Neural cell (in vitro differentiated cells): ENCODE results near the gene LIN37. TPM values are rescaled to one million over a fixed set of nuclear protein-coding genes. Genes with fewer than 3 reads are reported as not detected.

ENCODE experiments used
- H2AFZ ChIP-seq: fragments of 200-600, 300-800 bp; sonication (generic), shearing (Covaris generic); 2 replicates; pipeline ENCODE4 v1.6.0; 2014; ENCODE audit warnings: low read depth, mild to moderate bottlenecking, antibody characterized with exemption, low read length, moderate library complexity
- H3F3A ChIP-seq: fragments of 200-600 bp; shearing (Covaris generic); 2 replicates; pipeline ENCODE4 v1.6.1; 2016; ENCODE audit warnings: mild to moderate bottlenecking, moderate library complexity, mixed read lengths, antibody characterized with exemption, low read length; ENCODE audit not compliant: insufficient read depth, poor library complexity, severe bottlenecking
- H3K27ac ChIP-seq: fragments of 200-600, 300-800 bp; sonication (generic), shearing (Covaris generic); 2 replicates; pipeline ENCODE4 v1.5.1; 2014; ENCODE audit warnings: mild to moderate bottlenecking, low read length, moderate library complexity
- H3K27me3 ChIP-seq: fragments of 300-800, 200-600 bp; sonication (generic), shearing (Covaris generic); 2 replicates; pipeline ENCODE4 v1.6.0; 2014; ENCODE audit warnings: mild to moderate bottlenecking, low read depth, low read length, moderate library complexity; ENCODE audit not compliant: insufficient read depth
- H3K36me3 ChIP-seq: fragments of 300-800, 200-600 bp; sonication (generic), shearing (Covaris generic); 2 replicates; pipeline ENCODE4 v1.5.1; 2014; ENCODE audit warnings: mild to moderate bottlenecking, antibody characterized with exemption, low read length, moderate library complexity; ENCODE audit not compliant: insufficient read depth
- H3K4me2 ChIP-seq: fragments of 300-800, 200-600 bp; sonication (generic), shearing (Covaris generic); 2 replicates; pipeline ENCODE4 v1.6.0; 2014; ENCODE audit warnings: mild to moderate bottlenecking, low read length
- H3K4me3 ChIP-seq: fragments of 300-800, 200-600 bp; sonication (generic), shearing (Covaris generic); 2 replicates; pipeline ENCODE4 v1.5.1; 2014; ENCODE audit warnings: mild to moderate bottlenecking, low read length, moderate library complexity
- H3K79me2 ChIP-seq: fragments of 200-600 bp; shearing (Covaris generic); replicated peaks from 2 replicates; pipeline ENCODE4 v1.6.0; 2014; ENCODE audit warnings: mild to moderate bottlenecking, low read length, moderate library complexity; ENCODE audit not compliant: insufficient read depth
- H3K9ac ChIP-seq: fragments of 300-800, 200-600 bp; sonication (generic), shearing (Covaris generic); 2 replicates; pipeline ENCODE4 v1.6.1; 2016; ENCODE audit warnings: mild to moderate bottlenecking, low read length, mixed read lengths
- H3K9me2 ChIP-seq: fragments of 200-600 bp; shearing (Covaris generic); 2 replicates; pipeline ENCODE4 v1.6.1; 2016; ENCODE audit warnings: mild to moderate bottlenecking, low read length, mixed read lengths; ENCODE audit not compliant: insufficient read depth
- H3K9me3 ChIP-seq: fragments of 200-600, 300-800 bp; sonication (generic), shearing (Covaris generic); 2 replicates; pipeline ENCODE4 v1.6.1; 2016; ENCODE audit warnings: mild to moderate bottlenecking, mixed run types, low read length, moderate library complexity, mixed read lengths
- H4K20me1 ChIP-seq: fragments of 200-600 bp; shearing (Covaris generic); 2 replicates; pipeline ENCODE4 v1.6.1; 2016; ENCODE audit warnings: mild to moderate bottlenecking, mixed run types; ENCODE audit not compliant: insufficient read depth
- EP300 ChIP-seq: fragments of 450-650 bp; conservative IDR thresholded peaks from 2 replicates; pipeline ENCODE4 v1.6.1; 2014; ENCODE audit warnings: antibody characterized with exemption, mild to moderate bottlenecking, moderate library complexity; ENCODE audit not compliant: poor library complexity, severe bottlenecking
- EZH2 ChIP-seq: fragments of 200-600, 300-800 bp; shearing (Covaris generic), sonication (generic); IDR thresholded peaks from 2 replicates; pipeline ENCODE4 v1.6.1; 2014; ENCODE audit warnings: antibody characterized with exemption, low read length, borderline replicate concordance, mild to moderate bottlenecking; ENCODE audit not compliant: insufficient read depth, poor library complexity, severe bottlenecking
- MXI1 ChIP-seq: fragments of 450-650 bp; conservative IDR thresholded peaks from 2 replicates; pipeline ENCODE4 v1.6.1; 2014; ENCODE audit warnings: antibody characterized with exemption, mild to moderate bottlenecking; ENCODE audit not compliant: poor library complexity, severe bottlenecking
- POLR2AphosphoS5 ChIP-seq: IDR thresholded peaks from 2 replicates; pipeline ENCODE4 v1.6.1; 2012
- RAD21 ChIP-seq: fragments of 450-650 bp; conservative IDR thresholded peaks from 2 replicates; pipeline ENCODE4 v1.6.1; 2014; ENCODE audit warnings: antibody characterized with exemption, mild to moderate bottlenecking, moderate library complexity
- SMC3 ChIP-seq: fragments of 450-650 bp; conservative IDR thresholded peaks from 2 replicates; pipeline ENCODE4 v1.6.1; 2014; ENCODE audit warnings: antibody characterized with exemption, mild to moderate bottlenecking, moderate library complexity; ENCODE audit not compliant: poor library complexity
- TAF1 ChIP-seq: IDR thresholded peaks from 2 replicates; pipeline ENCODE4 v1.6.1; 2012; ENCODE audit warnings: low read depth
- polyA plus RNA-seq: library from polyadenylated mRNA; depleted of rRNA; stranded (reverse); fragments of >200 nt; gene quantifications from 2 replicates; pipeline ENCODE4 v1.2.3, GENCODE V29; 2014
- TF ChIP-seq, protein P1 (sequence below): fragments of 450-650 bp; IDR thresholded peaks from 2 replicates; pipeline ENCODE4 v1.5.1; 2014; ENCODE audit warnings: antibody characterized with exemption, mild to moderate bottlenecking, moderate library complexity; ENCODE audit not compliant: poor library complexity, severe bottlenecking
- TF ChIP-seq, protein P2 (sequence below): IDR thresholded peaks from 2 replicates; pipeline ENCODE4 v1.6.1; 2012; ENCODE audit warnings: borderline replicate concordance

LIN37 gene
- polyA plus RNA-seq, 1 donor from 2014 or later, result 25.7 TPM

DNA sequence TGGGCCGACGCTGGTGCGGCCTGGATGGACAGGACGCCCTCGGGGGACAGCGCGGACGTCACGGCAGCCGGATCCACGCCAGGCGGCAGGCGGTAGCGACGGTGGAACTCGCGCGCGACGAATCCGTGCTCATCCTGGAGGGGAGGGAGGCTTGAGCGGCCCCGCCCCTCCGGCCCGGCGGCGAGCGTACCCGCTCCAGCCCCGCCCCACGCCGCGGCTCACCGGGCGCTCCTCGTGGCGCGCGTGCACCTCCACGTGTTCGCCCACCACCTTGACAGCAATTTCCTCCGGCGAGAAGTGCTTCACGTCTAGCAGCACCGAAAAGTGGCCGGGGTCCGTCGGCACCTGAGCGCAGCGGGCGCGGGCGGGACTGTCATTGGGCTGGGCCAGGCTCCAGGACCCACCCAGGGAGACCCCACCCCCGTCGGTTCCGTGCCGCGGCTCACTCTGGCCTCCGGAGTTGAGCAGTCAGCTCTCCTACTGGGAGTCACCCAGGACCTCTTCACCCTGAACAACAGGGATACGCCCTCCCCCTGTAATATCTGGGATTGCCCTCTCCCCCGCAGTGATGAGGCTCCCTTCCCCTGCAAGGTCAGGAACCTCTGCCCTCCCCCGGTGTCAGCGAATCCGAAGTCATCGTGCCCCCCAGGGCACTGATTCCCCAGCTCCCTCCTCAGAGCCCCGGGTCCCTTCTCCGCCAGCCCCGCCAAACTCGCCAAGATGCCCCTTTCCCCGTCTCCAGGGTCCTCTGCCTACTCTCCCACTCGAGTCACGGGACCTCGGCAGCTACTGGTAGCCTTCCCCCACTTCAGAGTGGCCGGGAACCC is 7.4 kb downstream of the LIN37 start:
- H4K20me1 ChIP-seq, result no peaks in the 10 kb centered on the region
- H3K9ac ChIP-seq, result no peak overlapping the region
- no peak overlapping the region for H2AFZ ChIP-seq
- no peak overlapping the region for H3K27ac ChIP-seq
- no peaks in the 10 kb centered on the region for H3K27me3 ChIP-seq
- no peaks in the 10 kb centered on the region for H3K9me3 ChIP-seq
- no peak overlapping the region for H3K4me3 ChIP-seq
- TF ChIP-seq TAF1 (no peak), EZH2 (no peak), EP300 (no peak), MXI1 (no peak), POLR2AphosphoS5 (no peak), RAD21 (no peak), SMC3 (no peak)
- TF ChIP-seq, protein P1, sequence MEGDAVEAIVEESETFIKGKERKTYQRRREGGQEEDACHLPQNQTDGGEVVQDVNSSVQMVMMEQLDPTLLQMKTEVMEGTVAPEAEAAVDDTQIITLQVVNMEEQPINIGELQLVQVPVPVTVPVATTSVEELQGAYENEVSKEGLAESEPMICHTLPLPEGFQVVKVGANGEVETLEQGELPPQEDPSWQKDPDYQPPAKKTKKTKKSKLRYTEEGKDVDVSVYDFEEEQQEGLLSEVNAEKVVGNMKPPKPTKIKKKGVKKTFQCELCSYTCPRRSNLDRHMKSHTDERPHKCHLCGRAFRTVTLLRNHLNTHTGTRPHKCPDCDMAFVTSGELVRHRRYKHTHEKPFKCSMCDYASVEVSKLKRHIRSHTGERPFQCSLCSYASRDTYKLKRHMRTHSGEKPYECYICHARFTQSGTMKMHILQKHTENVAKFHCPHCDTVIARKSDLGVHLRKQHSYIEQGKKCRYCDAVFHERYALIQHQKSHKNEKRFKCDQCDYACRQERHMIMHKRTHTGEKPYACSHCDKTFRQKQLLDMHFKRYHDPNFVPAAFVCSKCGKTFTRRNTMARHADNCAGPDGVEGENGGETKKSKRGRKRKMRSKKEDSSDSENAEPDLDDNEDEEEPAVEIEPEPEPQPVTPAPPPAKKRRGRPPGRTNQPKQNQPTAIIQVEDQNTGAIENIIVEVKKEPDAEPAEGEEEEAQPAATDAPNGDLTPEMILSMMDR, result no peak
- TF ChIP-seq, protein P2, sequence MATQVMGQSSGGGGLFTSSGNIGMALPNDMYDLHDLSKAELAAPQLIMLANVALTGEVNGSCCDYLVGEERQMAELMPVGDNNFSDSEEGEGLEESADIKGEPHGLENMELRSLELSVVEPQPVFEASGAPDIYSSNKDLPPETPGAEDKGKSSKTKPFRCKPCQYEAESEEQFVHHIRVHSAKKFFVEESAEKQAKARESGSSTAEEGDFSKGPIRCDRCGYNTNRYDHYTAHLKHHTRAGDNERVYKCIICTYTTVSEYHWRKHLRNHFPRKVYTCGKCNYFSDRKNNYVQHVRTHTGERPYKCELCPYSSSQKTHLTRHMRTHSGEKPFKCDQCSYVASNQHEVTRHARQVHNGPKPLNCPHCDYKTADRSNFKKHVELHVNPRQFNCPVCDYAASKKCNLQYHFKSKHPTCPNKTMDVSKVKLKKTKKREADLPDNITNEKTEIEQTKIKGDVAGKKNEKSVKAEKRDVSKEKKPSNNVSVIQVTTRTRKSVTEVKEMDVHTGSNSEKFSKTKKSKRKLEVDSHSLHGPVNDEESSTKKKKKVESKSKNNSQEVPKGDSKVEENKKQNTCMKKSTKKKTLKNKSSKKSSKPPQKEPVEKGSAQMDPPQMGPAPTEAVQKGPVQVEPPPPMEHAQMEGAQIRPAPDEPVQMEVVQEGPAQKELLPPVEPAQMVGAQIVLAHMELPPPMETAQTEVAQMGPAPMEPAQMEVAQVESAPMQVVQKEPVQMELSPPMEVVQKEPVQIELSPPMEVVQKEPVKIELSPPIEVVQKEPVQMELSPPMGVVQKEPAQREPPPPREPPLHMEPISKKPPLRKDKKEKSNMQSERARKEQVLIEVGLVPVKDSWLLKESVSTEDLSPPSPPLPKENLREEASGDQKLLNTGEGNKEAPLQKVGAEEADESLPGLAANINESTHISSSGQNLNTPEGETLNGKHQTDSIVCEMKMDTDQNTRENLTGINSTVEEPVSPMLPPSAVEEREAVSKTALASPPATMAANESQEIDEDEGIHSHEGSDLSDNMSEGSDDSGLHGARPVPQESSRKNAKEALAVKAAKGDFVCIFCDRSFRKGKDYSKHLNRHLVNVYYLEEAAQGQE, result no peak
- no peaks in the 10 kb centered on the region for H3F3A ChIP-seq
- peaks cover 15% of the 10 kb centered on the region for H3K79me2 ChIP-seq
- H3K9me2 ChIP-seq, result no peaks in the 10 kb centered on the region
- peaks cover 8% of the 10 kb centered on the region for H3K36me3 ChIP-seq
- H3K4me2 ChIP-seq, result no peak overlapping the region

DNA sequence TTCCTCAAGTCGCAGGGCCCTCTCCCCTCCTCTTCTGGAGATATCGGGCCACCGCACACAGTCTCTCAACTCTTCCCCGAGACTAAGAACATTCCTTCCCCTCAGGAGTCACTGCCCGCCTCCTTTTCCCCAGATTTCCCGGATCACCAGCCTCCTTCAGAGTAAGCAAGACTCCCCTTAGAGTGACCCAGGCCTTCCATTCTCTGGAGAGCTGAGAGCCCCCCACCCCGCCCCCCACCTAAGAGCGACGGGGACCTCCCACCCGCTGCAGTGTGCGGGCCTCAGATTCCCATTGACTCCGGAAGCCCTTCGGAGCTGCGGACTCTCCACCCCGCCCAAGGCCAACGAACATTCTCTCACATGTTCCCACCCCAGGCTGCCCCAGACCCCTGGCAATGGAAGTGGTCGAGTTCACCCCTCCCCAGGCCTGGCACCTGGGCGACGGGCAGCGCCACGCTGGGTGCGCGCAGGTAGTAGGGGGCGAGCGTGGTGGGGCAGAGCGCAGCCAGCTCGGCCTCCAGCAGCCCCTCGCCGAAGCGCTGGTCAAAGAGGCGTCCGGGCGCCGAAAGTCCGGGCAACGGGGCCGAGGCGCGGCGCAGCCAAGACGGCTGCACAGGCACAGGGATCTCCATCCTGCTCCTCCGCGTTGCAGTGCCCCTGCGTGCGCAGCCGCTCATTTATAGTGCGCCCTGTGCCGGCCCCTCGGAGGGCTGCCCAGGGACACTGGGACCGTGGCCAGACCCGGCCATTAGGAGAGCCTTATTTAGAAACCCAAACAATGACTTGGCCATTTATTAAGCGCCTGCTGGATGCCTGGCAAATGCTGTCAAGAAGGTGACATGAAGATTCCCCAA is 8.2 kb downstream of the LIN37 start, which contains the start of gene HSPB6:
TSS of gene HSPB6 (minus strand) at position 653 of the 854 bp plus-strand sequence. CDS start at position 632, 21 bp downstream.
- Histone ChIP-seq H3K4me2 (no peak within 1 kb of the TSS), H3K36me3 (peaks cover 8% of the 10 kb centered on the region), H3K9ac (peak within 1 kb of the TSS; percentile 50), H3K9me2 (no peaks in the 10 kb centered on the region), H3K27me3 (no peaks in the 10 kb centered on the region), H3K79me2 (peaks cover 15% of the 10 kb centered on the region), H2AFZ (no peak within 1 kb of the TSS), H3F3A (no peaks in the 10 kb centered on the region), H3K4me3 (peak within 1 kb of the TSS; percentile 91), H3K9me3 (no peaks in the 10 kb centered on the region), H3K27ac (peak within 1 kb of the TSS; percentile 28), H4K20me1 (no peaks in the 10 kb centered on the region)
- TF ChIP-seq, protein P2, result no peak
- TF ChIP-seq, protein P1, result no peak
- TF ChIP-seq RAD21, result no peak
- no peak for TF ChIP-seq MXI1
- no peak for TF ChIP-seq EZH2
- TF ChIP-seq TAF1, result no peak
- no peak for TF ChIP-seq EP300
